Stimulated activated naive CD8-positive, alpha-beta T cell treated with anti-CD3 and anti-CD28 coated beads, Interleukin-15, Interleukin-2, amounts not matched to agents 100 ng/mL and 50 ng/mL, for 24 hours (primary cell): ENCODE measurements around the gene ETF1.
"Not testable (repeated sequence)": the region's sequence is repeated elsewhere in the genome, so short reads cannot be mapped to it uniquely, and the experiment has no call there.

Experiments used
- H3K27ac Mint-ChIP-seq: one replicate; pipeline ENCODE4 v1.8.0; 2021; ENCODE audit warnings: mild to moderate bottlenecking, mixed read lengths
- H3K27me3 Mint-ChIP-seq: one replicate; pipeline ENCODE4 v1.8.0; 2021; ENCODE audit warnings: mixed read lengths
- H3K36me3 Mint-ChIP-seq: one replicate; pipeline ENCODE4 v1.8.0; 2021; ENCODE audit warnings: low read depth, mixed read lengths
- H3K4me1 Mint-ChIP-seq: one replicate; pipeline ENCODE4 v1.8.0; 2021; ENCODE audit warnings: low read depth, mixed read lengths
- H3K4me3 Mint-ChIP-seq: one replicate; pipeline ENCODE4 v1.8.0; 2021; ENCODE audit warnings: mild to moderate bottlenecking, mixed read lengths
- H3K9me3 Mint-ChIP-seq: one replicate; pipeline ENCODE4 v1.8.0; 2021; ENCODE audit warnings: mixed read lengths

ETF1 gene

DNA sequence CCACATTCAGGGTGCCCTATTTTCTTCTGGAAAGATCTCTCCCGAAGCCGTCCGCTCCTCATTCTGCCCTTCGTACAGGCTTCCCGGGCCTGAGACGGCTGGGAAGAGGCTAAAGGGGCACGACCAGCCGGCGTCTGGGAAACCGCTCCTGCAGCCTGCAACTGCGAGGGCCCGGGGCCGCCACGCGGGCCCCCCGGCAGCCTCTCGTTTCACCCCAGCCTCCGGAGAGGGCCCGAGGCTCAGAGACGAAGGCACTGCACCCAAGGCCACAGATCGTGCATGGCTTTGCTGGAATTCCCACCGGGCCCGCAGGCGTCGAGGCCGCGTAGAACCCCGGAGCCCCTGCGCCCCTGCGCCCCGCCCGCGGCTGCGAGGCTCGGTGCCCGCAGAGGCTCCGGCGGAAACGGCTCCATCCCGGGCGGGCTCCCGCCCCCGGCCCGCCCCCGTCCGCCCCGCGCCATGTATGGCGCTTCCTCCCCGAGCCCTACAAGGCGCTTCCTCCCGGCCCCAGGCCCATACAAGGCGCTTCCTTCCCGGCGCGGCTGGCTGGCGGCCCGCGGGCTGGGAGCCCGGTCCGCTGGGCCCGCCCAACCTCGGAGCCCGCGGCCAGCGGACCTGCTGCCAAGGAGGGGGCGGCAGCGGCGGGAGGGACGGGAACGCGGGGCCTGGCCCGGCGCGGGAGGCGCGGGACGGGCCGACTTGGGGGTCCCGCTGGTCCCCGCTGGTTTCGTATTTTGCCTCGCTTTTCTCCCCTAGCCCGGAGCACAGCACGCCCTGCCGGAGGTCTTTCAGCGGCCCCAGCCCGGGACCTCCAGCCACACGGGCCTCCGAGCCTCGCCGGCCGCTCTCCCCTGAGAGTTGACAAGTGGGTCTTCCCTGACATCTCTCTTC lies 51.1 kb downstream of the ETF1 start:
- Mint-ChIP-seq H3K4me3 (peak overlapping the region; percentile 86), H3K27me3 (peaks cover 26% of the 10 kb centered on the region), H3K36me3 (no peaks in the 10 kb centered on the region), H3K4me1 (peaks cover 16% of the 10 kb centered on the region), H3K9me3 (no peaks in the 10 kb centered on the region), H3K27ac (peak overlapping the region; percentile 79)

GRCh38 chr5:138491284-138491648 lies 51.8 kb downstream of the ETF1 start:
- Mint-ChIP-seq H3K27me3 (peaks cover 26% of the 10 kb centered on the region), H3K4me3 (peak overlapping the region; percentile 35), H3K27ac (no peak overlapping the region), H3K4me1 (peaks cover 16% of the 10 kb centered on the region), H3K36me3 (no peaks in the 10 kb centered on the region), H3K9me3 (no peaks in the 10 kb centered on the region)

DNA sequence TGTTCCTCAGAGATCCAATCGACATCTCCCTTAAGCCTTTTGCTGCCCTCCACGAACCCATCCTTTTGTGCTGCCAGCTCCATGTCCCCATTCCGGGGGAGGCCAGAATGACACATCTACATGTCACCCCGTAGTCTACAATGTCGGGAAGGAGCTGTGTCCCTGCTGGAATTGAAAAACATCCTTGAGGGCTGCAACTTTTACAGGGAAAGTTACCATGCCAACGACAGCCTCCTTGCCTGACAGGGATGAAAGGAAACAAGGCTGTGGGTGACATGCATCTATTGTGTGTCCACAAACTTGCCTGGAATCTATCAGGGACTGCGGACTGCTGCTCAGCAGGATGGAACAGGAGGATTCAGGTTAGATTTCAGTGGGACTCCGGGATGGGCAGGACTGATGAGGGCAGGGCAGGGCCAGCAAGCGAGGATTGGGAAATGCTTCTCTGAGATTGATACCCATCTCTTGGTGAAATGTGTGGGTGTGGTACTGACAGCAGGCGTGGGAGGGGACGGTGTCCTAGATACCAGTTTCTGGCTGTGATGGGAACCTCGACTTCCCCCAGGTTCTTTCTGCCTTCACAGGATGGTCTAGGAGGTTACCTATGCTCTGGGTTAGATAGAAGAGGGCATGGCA lies 52.3 kb downstream of the ETF1 start:
- no peak overlapping the region for H3K27ac Mint-ChIP-seq
- H3K36me3 Mint-ChIP-seq: no peaks in the 10 kb centered on the region
- H3K4me3 Mint-ChIP-seq: peak overlapping the region; percentile 35

GRCh38 chr5:138489683-138490061 lies 53.4 kb downstream of the ETF1 start:
- no peak overlapping the region for H3K4me3 Mint-ChIP-seq
- H3K9me3 Mint-ChIP-seq: no peaks in the 10 kb centered on the region
- H3K27ac Mint-ChIP-seq: no peak overlapping the region
- no peaks in the 10 kb centered on the region for H3K36me3 Mint-ChIP-seq
- peaks cover 16% of the 10 kb centered on the region for H3K4me1 Mint-ChIP-seq
- peaks cover 21% of the 10 kb centered on the region for H3K27me3 Mint-ChIP-seq

More for the DNA sequence above, 52.3 kb downstream of the ETF1 start:
- Mint-ChIP-seq H3K9me3 (no peaks in the 10 kb centered on the region), H3K27me3 (peaks cover 26% of the 10 kb centered on the region), H3K4me1 (peaks cover 16% of the 10 kb centered on the region)

GRCh38 chr5:138488481-138488945 lies 54.5 kb downstream of the ETF1 start:
- no peak overlapping the region for H3K27ac Mint-ChIP-seq
- peaks cover 16% of the 10 kb centered on the region for H3K4me1 Mint-ChIP-seq
- no peaks in the 10 kb centered on the region for H3K9me3 Mint-ChIP-seq
- H3K27me3 Mint-ChIP-seq: peaks cover 21% of the 10 kb centered on the region
- no peak overlapping the region for H3K4me3 Mint-ChIP-seq
- no peaks in the 10 kb centered on the region for H3K36me3 Mint-ChIP-seq

GRCh38 chr5:138482638-138483037 lies 60.4 kb downstream of the ETF1 start:
- Mint-ChIP-seq H3K27ac (no peak overlapping the region), H3K27me3 (peaks cover 5% of the 10 kb centered on the region), H3K4me3 (no peak overlapping the region), H3K4me1 (no peaks in the 10 kb centered on the region), H3K36me3 (no peaks in the 10 kb centered on the region), H3K9me3 (no peaks in the 10 kb centered on the region)

DNA sequence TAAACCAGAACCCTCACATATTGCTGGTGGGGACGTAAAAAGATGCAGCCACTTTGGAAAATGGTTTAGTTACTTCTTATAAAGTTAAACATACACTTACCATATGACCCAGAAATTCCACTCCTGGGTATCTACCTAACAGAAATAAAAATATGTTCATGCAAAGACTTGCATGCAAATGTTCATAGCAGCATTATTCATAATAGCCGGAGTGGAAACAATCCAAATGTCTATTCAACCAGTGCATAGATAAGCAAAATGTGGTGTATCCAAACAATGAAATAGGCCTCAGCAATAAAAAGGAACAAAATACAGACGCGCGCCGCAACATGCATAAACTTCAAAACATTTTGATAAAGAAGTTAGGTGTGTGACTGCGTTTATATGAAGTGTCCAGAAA lies 66.1 kb downstream of the ETF1 start:
- Mint-ChIP-seq H3K9me3 (no peaks in the 10 kb centered on the region), H3K4me3 (no peak overlapping the region), H3K27ac (peak overlapping the region; percentile 36), H3K36me3 (no peaks in the 10 kb centered on the region), H3K4me1 (peaks cover 13% of the 10 kb centered on the region), H3K27me3 (peaks cover 5% of the 10 kb centered on the region)

- not testable (repeated sequence) for H3K4me3 Mint-ChIP-seq, H3K36me3 Mint-ChIP-seq, H3K27me3 Mint-ChIP-seq, H3K27ac Mint-ChIP-seq, H3K9me3 Mint-ChIP-seq
- H3K4me1 Mint-ChIP-seq: peaks cover 20% of the 10 kb centered on the region
These were observed 69.9 kb downstream of the ETF1 start for GRCh38 chr5:138473151-138473550.

GRCh38 chr5:138472353-138472752 lies 70.7 kb downstream of the ETF1 start:
- peaks cover 28% of the 10 kb centered on the region for H3K4me1 Mint-ChIP-seq
- no peaks in the 10 kb centered on the region for H3K27me3 Mint-ChIP-seq
- no peak overlapping the region for H3K4me3 Mint-ChIP-seq
- H3K27ac Mint-ChIP-seq: no peak overlapping the region
- H3K36me3 Mint-ChIP-seq: peaks cover 16% of the 10 kb centered on the region
- no peaks in the 10 kb centered on the region for H3K9me3 Mint-ChIP-seq

- no peaks in the 10 kb centered on the region for H3K27me3 Mint-ChIP-seq
- H3K27ac Mint-ChIP-seq: no peak overlapping the region
- H3K4me1 Mint-ChIP-seq: peaks cover 25% of the 10 kb centered on the region
- H3K36me3 Mint-ChIP-seq: peaks cover 25% of the 10 kb centered on the region
- no peak overlapping the region for H3K4me3 Mint-ChIP-seq
- no peaks in the 10 kb centered on the region for H3K9me3 Mint-ChIP-seq
These were observed 72.0 kb downstream of the ETF1 start for GRCh38 chr5:138471052-138471361.

GRCh38 chr5:138470322-138471051 lies 72.5 kb downstream of the ETF1 start:
- no peak overlapping the region for H3K4me3 Mint-ChIP-seq
- no peaks in the 10 kb centered on the region for H3K27me3 Mint-ChIP-seq
- H3K9me3 Mint-ChIP-seq: no peaks in the 10 kb centered on the region
- H3K27ac Mint-ChIP-seq: no peak overlapping the region
- peaks cover 25% of the 10 kb centered on the region for H3K36me3 Mint-ChIP-seq
- H3K4me1 Mint-ChIP-seq: peaks cover 25% of the 10 kb centered on the region

DNA sequence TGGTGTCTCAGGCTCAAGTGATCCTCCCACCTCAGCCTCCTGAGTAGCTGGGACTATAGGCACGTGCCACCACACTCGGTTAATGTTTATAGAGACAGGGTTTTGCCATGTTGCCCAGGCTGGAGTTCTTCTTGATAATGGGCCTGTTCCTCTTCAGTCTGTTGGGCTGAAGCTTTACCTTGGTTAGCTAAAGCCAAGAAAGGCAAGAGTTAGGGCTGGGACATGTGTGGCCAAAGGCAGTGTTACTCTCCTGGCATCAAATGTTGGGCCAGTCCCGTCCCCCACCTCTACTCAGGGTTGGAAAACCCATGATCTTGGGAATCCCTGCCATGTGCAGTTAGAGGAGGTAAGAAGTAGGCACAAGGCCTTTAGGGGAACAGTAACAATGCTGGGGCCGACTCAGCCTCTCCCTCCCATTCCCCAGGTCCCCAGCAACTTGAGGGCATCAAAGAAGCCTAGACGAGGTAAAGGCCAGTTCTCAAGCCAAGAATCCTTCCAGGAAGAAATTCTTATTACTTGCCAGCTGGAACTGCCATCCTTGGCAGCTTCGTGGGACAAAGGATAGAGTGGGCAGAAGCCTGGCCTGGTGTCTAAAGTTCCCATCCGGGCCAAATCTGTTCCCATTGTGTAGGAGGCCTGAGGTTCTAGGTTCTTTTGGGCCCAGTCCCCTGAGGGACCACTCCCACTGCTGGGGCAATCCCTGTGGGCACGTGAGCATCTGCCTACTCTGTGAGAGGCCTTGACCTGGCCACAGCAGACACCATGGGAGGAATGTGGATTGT lies 73.3 kb downstream of the ETF1 start:
- peaks cover 25% of the 10 kb centered on the region for H3K4me1 Mint-ChIP-seq
- no peak overlapping the region for H3K4me3 Mint-ChIP-seq
- H3K27ac Mint-ChIP-seq: no peak overlapping the region
- no peaks in the 10 kb centered on the region for H3K9me3 Mint-ChIP-seq
- H3K27me3 Mint-ChIP-seq: no peaks in the 10 kb centered on the region
- H3K36me3 Mint-ChIP-seq: peaks cover 25% of the 10 kb centered on the region

DNA sequence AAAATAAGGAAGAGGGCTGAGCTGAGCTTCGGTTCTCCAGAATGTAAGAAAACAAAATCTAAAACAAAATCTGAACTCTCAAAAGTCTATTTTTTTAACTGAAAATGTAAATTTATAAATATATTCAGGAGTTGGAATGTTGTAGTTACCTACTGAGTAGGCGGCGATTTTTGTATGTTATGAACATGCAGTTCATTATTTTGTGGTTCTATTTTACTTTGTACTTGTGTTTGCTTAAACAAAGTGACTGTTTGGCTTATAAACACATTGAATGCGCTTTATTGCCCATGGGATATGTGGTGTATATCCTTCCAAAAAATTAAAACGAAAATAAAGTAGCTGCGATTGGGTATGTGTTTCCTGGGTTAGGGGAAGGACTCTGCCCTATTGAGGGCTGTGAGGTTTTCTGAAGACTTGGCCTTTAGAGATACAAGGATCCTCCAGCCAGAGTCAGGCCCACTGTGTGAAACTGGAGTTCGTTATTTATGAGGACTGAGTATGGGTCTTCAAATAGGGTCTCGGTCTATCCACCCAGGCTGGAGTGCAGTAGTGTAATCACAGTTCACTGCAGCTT lies 74.0 kb downstream of the ETF1 start:
- no peaks in the 10 kb centered on the region for H3K27me3 Mint-ChIP-seq
- H3K9me3 Mint-ChIP-seq: no peaks in the 10 kb centered on the region
- peak overlapping the region; percentile 82 for H3K4me3 Mint-ChIP-seq
- H3K27ac Mint-ChIP-seq: no peak overlapping the region
- H3K36me3 Mint-ChIP-seq: peaks cover 25% of the 10 kb centered on the region
- H3K4me1 Mint-ChIP-seq: peaks cover 25% of the 10 kb centered on the region
